Liver (tissue), 9 donors: ENCODE measurements around the gene JPH4. TPM values are rescaled to one million over a fixed set of nuclear protein-coding genes. Genes with fewer than 3 reads are reported as not detected.

Experiments
- DNase-seq: peaks from one replicate; pipeline ENCODE4 v3.0.0-alpha.2; 2017; ENCODE audit warnings: low spot score
- H3K27ac ChIP-seq, 2 donors: one replicate each; pipeline ENCODE4 v1.7.0; 2013; ENCODE audit warnings: inconsistent platforms in 2 of 2, low read length in 2 of 2, control low read depth in 1 of 2, low read depth in 1 of 2, mild to moderate bottlenecking in 1 of 2
- H3K27me3 ChIP-seq, 4 donors: one replicate each; pipeline versions ENCODE4 v1.6.1 to v1.7.0; 2013; ENCODE audit warnings: low read length in 3 of 4, inconsistent platforms in 1 of 4, mild to moderate bottlenecking in 1 of 4, moderate library complexity in 1 of 4; ENCODE audit not compliant: control insufficient read depth in 4 of 4, insufficient read depth in 4 of 4
- H3K36me3 ChIP-seq, 4 donors: one replicate each; pipeline versions ENCODE4 v1.6.1 to v1.7.0; 2013; ENCODE audit warnings: low read length in 3 of 4, mild to moderate bottlenecking in 3 of 4, low read depth in 1 of 4, moderate library complexity in 1 of 4; ENCODE audit not compliant: control insufficient read depth in 4 of 4, insufficient read depth in 3 of 4
- H3K4me1 ChIP-seq, 4 donors: one replicate each; pipeline versions ENCODE4 v1.6.1 to v1.7.0; 2013; ENCODE audit warnings: low read length in 3 of 4, mild to moderate bottlenecking in 3 of 4, moderate library complexity in 1 of 4; ENCODE audit not compliant: control insufficient read depth in 4 of 4, insufficient read depth in 4 of 4
- H3K4me3 ChIP-seq, 3 donors: one replicate each; pipeline versions ENCODE4 v1.6.1 to v1.7.0; 2013; ENCODE audit warnings: low read length in 3 of 3, control low read depth in 1 of 3, low read depth in 1 of 3, mild to moderate bottlenecking in 1 of 3
- H3K9ac ChIP-seq, 2 donors: one replicate each; pipeline ENCODE4 v1.7.0; 2013; ENCODE audit warnings: low read length in 2 of 2, mild to moderate bottlenecking in 2 of 2, moderate library complexity in 2 of 2, control low read depth in 1 of 2, low read depth in 1 of 2
- H3K9me3 ChIP-seq, 4 donors: one replicate each; pipeline versions ENCODE4 v1.6.1 to v1.7.0; 2013; ENCODE audit warnings: low read length in 3 of 4; ENCODE audit not compliant: control insufficient read depth in 4 of 4
- ATF3 ChIP-seq: IDR thresholded peaks from 2 replicates; pipeline ENCODE4 v1.6.1; 2016; ENCODE audit warnings: antibody characterized with exemption
- CTCF ChIP-seq: fragments of 150-350 bp; IDR thresholded peaks from 2 replicates; pipeline ENCODE4 v1.5.1; 2017; ENCODE audit warnings: improper control_type of control experiment, low read depth, low read length; ENCODE audit not compliant: missing input control
- FOXA1 ChIP-seq: IDR thresholded peaks from 2 replicates; pipeline ENCODE4 v1.6.1; 2016; ENCODE audit warnings: antibody characterized with exemption
- FOXA2 ChIP-seq: IDR thresholded peaks from 2 replicates; pipeline ENCODE4 v1.6.1; 2016; ENCODE audit warnings: antibody characterized with exemption
- GABPA ChIP-seq, 2 donors: IDR thresholded peaks in 1 of 2; conservative IDR thresholded peaks in 1 of 2; 2 replicates each; pipeline ENCODE4 v1.6.1; 2016; ENCODE audit warnings: antibody characterized with exemption in 2 of 2, mild to moderate bottlenecking in 1 of 2, moderate library complexity in 1 of 2
- HNF4G ChIP-seq: IDR thresholded peaks from 2 replicates; pipeline ENCODE4 v1.6.1; 2016; ENCODE audit warnings: antibody characterized with exemption
- JUND ChIP-seq, 2 donors: IDR thresholded peaks; 2 replicates each; pipeline ENCODE4 v1.6.1; 2016; ENCODE audit warnings: antibody characterized with exemption in 2 of 2
- MAX ChIP-seq: IDR thresholded peaks from 2 replicates; pipeline ENCODE4 v1.6.1; 2016; ENCODE audit warnings: antibody characterized with exemption
- NR2F2 ChIP-seq: IDR thresholded peaks from 2 replicates; pipeline ENCODE4 v1.6.1; 2016; ENCODE audit warnings: antibody characterized with exemption
- RAD21 ChIP-seq, 2 donors: IDR thresholded peaks; 2 replicates each; pipeline ENCODE4 v1.6.1; 2016; ENCODE audit warnings: antibody characterized with exemption in 2 of 2, mild to moderate bottlenecking in 2 of 2
- REST ChIP-seq: IDR thresholded peaks from 2 replicates; pipeline ENCODE4 v1.6.1; 2016; ENCODE audit warnings: antibody characterized with exemption, mild to moderate bottlenecking
- SP1 ChIP-seq: IDR thresholded peaks from 2 replicates; pipeline ENCODE4 v1.6.1; 2018; ENCODE audit warnings: antibody characterized with exemption, mild to moderate bottlenecking
- YY1 ChIP-seq: IDR thresholded peaks from 2 replicates; pipeline ENCODE4 v1.6.1; 2016; ENCODE audit warnings: antibody characterized with exemption, mild to moderate bottlenecking
- ZBTB33 ChIP-seq: IDR thresholded peaks from 2 replicates; pipeline ENCODE4 v1.6.1; 2016; ENCODE audit warnings: antibody characterized with exemption
- WGBS: extraction: QIAGEN DNeasy Blood & Tissue Kit; methylation state at CpG from one replicate; pipeline ENCODE4 v1.1.7; 2013; 5-methylcytosine and 5-hydroxymethylcytosine counted together
- polyA plus RNA-seq, 2 donors: library from polyadenylated mRNA; stranded (reverse) in 1 of 2; unstranded in 1 of 2; fragments of 200-250 nt in 1 of 2; fragments of >200 nt in 1 of 2; fragmentation: Nextera tagmentation in 1 of 2; extraction: Ambion mirVana in 1 of 2; gene quantifications; one replicate each; pipeline versions ENCODE4 v1.2.1 to v1.2.3, GENCODE V29; 2013 to 2015
- total RNA-seq, 2 donors: library from RNA; depleted of rRNA; stranded (reverse); fragments of >200 nt; gene quantifications; one replicate each; pipeline ENCODE4 v1.2.3, GENCODE V29; 2014
- donor health status: healthy.
- donor health status: healthy.
- donor health status: healthy.
- donor health status: healthy.
- donor health status: healthy.

Gene JPH4
- total and polyA plus RNA-seq, 4 donors = 0.07 to 0.24 (median 0.16) TPM

GRCh38 chr14:23562822-23563472, 15.6 kb downstream of the JPH4 start:
- Histone ChIP-seq H3K27me3 (no peaks in the 10 kb centered on the region), H3K9me3 (no peaks in the 10 kb centered on the region), H3K4me1 (peaks cover 0 to 30% (median 19%) of the 10 kb centered on the region in 4 donors), H3K4me3 (no peak overlapping the region), H3K9ac (no peak overlapping the region), H3K36me3 (peaks cover 4 to 19% (median 8%) of the 10 kb centered on the region in 4 donors), H3K27ac (no peak overlapping the region)
- WGBS = 93% methylated on average over 2 of the region's 2 CpGs
- peak; percentile 57 for DNase-seq
- TF ChIP-seq CTCF = peak; percentile 90
- peak; percentile 71 to 85 for TF ChIP-seq RAD21 (IDR thresholded peaks at IDR 0.05)
- TF ChIP-seq GABPA (IDR thresholded peaks at IDR 0.05 in 1 of 2, conservative IDR thresholded peaks at IDR 0.05 in 1 of 2) = no peak

GRCh38 chr14:23561873-23562821, 16.4 kb downstream of the JPH4 start:
- Histone ChIP-seq H3K27me3 (no peaks in the 10 kb centered on the region), H3K4me3 (no peak overlapping the region), H3K36me3 (peaks cover 4 to 19% (median 8%) of the 10 kb centered on the region in 4 donors), H3K9ac (no peak overlapping the region), H3K9me3 (no peaks in the 10 kb centered on the region), H3K27ac (no peak overlapping the region), H3K4me1 (peaks cover 0 to 23% (median 19%) of the 10 kb centered on the region in 4 donors)
- no peak for TF ChIP-seq ZBTB33
- no peak for TF ChIP-seq YY1
- no peak for TF ChIP-seq FOXA2
- TF ChIP-seq CTCF = no peak
- no peak for TF ChIP-seq REST
- TF ChIP-seq JUND (IDR thresholded peaks at IDR 0.05) = no peak
- TF ChIP-seq HNF4G = no peak
- no peak for TF ChIP-seq GABPA (IDR thresholded peaks at IDR 0.05 in 1 of 2, conservative IDR thresholded peaks at IDR 0.05 in 1 of 2)
- no peak for TF ChIP-seq RAD21 (IDR thresholded peaks at IDR 0.05)
- TF ChIP-seq FOXA1 = no peak
- TF ChIP-seq NR2F2 = no peak
- TF ChIP-seq MAX = no peak
- no peak for TF ChIP-seq SP1
- no peak for TF ChIP-seq ATF3
- DNase-seq = no peak
- 85% methylated on average over 15 of the region's 15 CpGs for WGBS
